DMS53 treated with DMSO at 0.1 percent for 48 hours (cell line): ENCODE results near the gene ISLR2.
"Not testable (repeated sequence)": the region's sequence is repeated elsewhere in the genome, so short reads cannot be mapped to it uniquely, and the experiment has no call there.

Experiments
- DNase-seq: peaks from one replicate; lab custom pipeline; 2025; ENCODE audit not compliant: unreplicated experiment; lab: John Stamatoyannopoulos, UW

Gene ISLR2, protein sequence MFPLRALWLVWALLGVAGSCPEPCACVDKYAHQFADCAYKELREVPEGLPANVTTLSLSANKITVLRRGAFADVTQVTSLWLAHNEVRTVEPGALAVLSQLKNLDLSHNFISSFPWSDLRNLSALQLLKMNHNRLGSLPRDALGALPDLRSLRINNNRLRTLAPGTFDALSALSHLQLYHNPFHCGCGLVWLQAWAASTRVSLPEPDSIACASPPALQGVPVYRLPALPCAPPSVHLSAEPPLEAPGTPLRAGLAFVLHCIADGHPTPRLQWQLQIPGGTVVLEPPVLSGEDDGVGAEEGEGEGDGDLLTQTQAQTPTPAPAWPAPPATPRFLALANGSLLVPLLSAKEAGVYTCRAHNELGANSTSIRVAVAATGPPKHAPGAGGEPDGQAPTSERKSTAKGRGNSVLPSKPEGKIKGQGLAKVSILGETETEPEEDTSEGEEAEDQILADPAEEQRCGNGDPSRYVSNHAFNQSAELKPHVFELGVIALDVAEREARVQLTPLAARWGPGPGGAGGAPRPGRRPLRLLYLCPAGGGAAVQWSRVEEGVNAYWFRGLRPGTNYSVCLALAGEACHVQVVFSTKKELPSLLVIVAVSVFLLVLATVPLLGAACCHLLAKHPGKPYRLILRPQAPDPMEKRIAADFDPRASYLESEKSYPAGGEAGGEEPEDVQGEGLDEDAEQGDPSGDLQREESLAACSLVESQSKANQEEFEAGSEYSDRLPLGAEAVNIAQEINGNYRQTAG

DNA sequence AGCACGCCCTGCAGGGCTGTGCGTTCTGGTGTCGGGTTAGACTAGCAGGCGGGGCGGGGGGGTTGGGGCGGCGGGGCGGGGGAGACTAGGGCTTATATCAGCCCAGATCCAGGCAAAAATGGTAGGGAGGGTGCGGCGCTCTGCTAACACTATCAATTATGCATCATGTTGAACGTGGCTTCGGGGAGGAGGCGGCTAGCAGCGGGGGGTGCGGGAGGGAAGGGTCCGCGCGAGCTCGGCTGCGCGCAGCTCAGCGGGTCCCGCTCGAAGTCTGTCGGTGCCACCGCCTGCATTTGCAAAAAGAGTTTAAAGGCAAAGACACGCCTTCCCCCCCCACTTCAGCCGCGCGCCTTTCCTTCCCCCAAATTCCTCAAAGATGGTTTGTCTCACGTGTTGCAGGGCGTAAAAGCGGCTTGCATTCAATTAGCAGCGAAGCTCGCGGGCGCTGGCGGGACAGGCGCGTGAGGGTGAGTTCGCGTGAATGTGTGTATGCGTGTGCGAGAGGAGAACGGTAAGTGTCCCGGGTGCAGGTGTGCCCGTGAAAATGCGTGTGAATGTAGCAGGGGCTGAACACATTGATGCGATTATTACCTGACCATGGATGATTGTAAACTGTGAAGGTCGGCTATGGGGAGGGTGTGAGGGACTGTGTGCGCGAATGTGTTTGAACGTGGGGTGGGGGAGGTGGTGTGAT, at the start of gene ISLR2:
ISLR2 (plus strand) TSS at position 432 of the 694 bp plus-strand sequence. CDS start 2,169 bp downstream, outside the sequence.
- no peak for DNase-seq

DNA sequence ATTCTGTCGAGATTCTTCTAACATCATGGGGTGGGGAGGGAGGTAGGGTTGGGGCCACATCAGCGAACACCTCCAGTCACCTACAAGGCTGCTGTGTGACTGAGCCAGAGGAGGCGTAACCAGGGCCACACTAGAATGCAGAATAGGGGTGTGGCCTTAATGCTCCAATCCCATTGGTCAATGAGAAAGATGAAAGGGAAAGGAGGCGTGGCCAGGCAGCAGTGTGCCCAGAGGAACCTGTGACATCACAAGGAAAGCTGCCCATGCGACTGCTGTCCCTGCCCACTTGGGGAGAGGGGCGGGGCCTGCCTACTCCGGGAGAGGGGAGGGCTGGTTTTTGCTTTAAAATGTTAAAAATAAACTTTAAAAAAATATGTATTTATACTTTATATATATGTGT, 47.9 kb upstream of the ISLR2 start, which contains the start of gene GOLGA6A:
GOLGA6A (minus strand) TSS at position 101 of the 400 bp plus-strand sequence; CDS start at position 60, 41 bp downstream.
- DNase-seq, result not testable (repeated sequence)

GRCh38 chr15:74094567-74094966, 35.8 kb upstream of the ISLR2 start:
- DNase-seq, result not testable (repeated sequence)

GRCh38 chr15:74095610-74096009, 34.8 kb upstream of the ISLR2 start:
- DNase-seq, result not testable (repeated sequence)

- not testable (repeated sequence) for DNase-seq
Observed at GRCh38 chr15:74096753-74097474, 33.5 kb upstream of the ISLR2 start.

DNA sequence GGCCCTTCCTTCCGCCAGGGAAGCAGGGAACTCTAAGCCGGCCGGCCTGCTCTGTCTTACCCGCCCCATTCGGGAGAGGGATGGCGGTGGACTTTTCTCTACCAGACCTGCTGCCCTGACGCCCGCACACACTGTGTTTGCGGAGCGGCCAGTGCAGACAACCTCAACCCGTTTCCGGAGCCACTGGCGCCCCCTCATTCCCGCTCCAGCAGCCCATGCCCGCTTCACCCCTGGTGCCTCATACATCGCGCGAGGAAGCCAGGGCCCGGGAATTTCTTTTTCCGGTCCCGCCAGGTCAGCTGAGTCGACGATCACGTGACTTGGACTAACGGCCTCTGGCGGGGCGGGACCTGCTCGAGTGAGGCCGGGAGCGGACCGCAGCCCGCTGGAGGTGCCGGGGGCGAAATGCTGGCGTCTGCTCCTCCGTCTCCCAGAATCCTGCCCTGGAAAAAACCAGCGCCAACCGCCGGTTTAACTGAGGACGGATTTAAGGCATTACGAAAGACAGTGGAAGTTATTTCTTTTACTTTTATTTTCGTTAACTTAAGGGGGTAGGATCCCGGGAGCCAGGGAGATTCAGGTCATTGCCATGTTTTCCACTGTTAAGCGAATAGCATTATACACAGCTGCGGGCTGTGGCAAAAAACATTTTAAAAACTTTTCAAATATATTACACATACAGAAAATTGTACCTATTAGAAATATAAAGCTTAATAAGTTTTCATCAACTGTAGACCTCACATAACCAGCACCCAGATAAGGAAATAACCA, 30.2 kb upstream of the ISLR2 start:
- DNase-seq, result not testable (repeated sequence)

DNA sequence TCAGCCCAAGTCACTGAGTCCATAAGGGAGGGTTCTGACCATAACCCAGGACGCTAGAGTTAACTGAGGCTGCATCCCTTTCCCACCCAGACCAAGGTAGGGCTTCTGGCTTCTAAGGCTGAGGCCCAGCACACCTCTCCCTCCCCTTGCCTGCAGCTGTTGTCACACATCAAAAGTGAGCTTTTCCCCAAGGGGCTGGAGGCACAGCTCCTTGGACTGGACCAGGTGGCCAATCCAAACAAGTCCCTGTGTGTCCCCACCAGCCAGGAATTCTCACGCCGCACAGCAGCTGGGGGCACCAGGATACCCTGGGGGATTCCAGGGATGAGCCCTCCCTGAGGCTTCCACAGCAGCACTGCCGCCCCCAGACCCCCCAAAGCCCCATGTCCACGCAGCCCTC, 22.3 kb upstream of the ISLR2 start:
- no peak for DNase-seq

DNA sequence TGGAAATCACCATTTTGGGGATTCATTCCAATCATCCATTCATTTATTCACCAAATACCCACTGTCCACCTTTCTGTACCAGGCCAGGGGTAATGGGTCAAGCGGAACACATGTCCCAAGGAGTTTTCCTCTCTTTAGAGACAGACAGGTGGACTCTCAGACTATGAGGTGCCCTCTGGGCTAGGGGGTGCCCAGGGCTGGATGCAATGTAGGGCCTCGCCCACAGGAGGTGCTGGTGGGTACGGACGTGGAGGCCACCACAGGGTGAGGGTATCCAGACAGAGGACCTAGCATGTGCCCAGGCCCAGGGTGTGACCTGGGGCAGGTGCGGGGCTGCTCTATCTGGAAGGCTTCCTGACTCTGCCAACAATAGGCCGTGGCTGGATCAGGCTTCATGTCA, 21.8 kb upstream of the ISLR2 start:
- DNase-seq, result not testable (repeated sequence)

DNA sequence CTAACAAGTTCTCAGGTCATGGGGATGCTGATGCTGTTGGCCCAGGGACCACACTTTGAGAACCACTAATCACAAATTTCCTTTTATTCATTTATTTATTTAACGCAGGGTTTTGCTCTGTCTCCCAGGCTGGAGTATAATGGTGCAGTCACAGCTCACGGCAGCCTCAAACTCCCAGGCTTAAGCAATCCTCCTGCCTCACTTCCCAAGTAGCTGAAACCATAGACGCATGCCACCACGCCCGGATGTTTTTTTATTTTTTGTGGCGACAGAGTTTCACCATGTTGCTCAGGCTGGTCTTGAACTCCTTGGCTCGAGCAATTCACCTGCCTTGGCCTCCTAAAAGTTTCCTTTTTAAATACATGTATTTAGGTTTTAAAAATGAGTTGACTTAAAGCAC, 20.7 kb upstream of the ISLR2 start:
- DNase-seq, result no peak

DNA sequence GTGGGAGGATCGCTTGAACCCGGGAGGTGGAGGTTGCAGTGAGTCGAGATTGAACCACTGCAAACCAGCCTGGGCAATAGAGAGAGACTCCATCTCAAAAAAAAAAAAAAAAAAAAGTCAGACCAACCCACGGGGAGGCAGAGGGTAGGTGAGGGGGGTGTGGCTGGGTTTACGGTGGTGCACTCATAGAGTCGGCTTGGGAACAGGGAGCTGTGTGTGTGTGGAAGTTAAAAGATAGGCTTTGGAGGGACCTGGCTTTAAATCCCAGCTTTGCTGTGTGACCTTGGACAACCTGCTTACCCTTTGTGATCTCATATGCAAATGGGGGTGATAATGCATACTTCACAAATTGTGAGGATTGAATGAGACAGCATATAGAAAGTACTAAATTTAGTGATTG, 10.0 kb upstream of the ISLR2 start:
- no peak for DNase-seq

- no peak for DNase-seq
Observed at GRCh38 chr15:74121039-74121438, 9.3 kb upstream of the ISLR2 start.

DNA sequence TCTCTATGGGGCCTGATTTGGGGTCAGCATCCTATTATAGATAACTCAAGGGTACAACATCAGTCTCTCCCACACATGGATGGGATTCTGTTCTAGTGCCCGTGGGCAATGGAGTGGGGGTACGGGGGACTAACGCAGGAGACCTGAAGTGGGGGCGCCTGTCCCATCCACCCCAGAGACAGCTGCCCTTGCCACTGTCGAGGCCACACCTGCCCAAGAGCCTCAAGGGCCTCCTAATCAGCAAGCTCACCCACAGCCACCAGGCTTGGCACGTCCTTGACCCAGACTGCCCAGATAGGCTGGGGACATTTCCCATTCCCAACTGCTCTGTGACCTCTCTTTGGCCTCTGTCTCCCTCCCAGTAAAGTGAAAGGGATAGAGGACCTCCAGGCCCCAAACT, 8.5 kb upstream of the ISLR2 start:
- no peak for DNase-seq

- DNase-seq, result no peak
Observed at GRCh38 chr15:74122403-74123130, 7.8 kb upstream of the ISLR2 start.

- no peak for DNase-seq
Observed at GRCh38 chr15:74123131-74123429, 7.3 kb upstream of the ISLR2 start.

- no peak for DNase-seq
Observed at GRCh38 chr15:74123658-74124057, 6.7 kb upstream of the ISLR2 start.

DNA sequence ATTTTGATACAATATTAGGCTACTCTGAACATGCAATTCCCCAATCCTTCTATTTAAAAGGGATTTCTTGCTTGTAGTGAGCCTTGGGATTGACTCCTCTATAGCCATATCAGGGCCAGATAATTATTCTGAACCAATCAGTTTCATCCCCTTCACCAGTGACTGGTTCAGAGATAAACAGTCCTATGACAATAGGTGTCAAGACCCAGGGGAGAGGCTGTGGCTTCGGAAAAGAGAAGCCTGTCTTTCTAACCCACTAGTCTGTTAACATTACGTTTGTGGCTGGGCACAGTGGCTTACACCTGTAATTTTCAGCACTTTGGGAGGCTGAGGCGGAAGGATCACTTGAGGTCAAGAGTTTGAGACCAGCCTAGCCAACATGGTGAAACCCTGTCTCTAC, 6.2 kb upstream of the ISLR2 start:
- DNase-seq, result no peak

DNA sequence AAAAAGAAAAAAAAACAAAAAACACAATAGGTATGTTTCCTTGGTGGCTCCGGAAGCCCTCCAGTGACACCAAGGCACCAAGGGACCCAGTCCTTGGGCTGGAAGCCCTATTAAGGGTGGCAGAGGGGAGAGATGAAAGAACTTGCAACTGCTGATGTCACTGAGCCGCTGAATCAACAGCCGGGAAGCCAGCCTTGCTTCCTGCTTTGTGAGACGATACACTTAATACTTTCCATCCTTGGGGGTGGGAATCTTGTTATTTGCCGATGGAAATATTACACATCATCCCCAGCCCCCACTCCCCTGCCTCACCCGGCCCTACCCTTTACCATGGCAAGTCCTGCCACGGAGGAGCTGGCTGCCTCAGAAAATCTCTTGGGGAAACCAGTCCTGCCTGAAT, 5.6 kb upstream of the ISLR2 start:
- DNase-seq, result no peak

DNA sequence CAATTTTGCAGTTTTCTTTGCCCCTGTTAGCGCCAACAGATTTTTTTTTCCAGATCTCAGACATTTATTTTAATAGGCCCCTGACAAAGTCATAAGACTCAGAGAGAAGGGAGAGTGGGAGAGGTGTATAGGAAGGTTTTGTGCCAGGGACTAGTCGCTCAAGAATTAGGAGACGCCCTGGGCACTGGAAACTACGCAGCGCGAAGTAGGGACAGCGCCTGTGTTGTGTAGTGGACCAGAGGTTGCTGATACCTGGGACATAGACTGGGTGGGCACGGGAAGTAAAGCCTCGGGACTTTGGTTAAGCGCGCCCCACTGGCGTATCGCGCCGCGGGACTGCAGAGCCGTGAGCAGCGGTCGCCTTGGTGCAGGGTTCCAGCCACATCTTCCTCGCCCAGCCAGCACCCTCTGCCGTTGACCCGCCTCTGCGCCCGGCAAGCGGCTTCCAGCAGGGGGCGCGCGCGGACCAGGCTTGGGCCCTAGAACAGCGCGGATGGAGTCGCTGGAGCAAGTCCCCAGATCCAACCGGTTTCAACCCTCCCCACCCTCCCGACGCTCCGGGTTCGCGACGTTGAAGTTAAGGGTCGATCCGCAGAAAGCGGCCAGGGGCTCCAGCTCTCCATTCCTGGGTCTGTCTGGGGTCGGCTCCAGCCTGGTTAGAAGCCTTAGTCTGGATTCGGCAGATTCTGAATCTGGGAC, 3.0 kb upstream of the ISLR2 start:
- DNase-seq, result peak; percentile 52
